OCI-LY1 (cell line): ENCODE data around the gene MRTFA.

ENCODE experiments used
- H2AFZ ChIP-seq: fragments of 200-600 bp; sonication (generic), shearing (Covaris generic); 2 replicates; pipeline ENCODE4 v1.6.0; 2014; ENCODE audit warnings: antibody characterized with exemption, mild to moderate bottlenecking, low read length
- H3F3A ChIP-seq: fragments of 200-600 bp; sonication (generic), shearing (Covaris generic); 2 replicates; pipeline ENCODE4 v1.6.0; 2014; ENCODE audit warnings: mild to moderate bottlenecking, antibody characterized with exemption, low read length, moderate library complexity; ENCODE audit not compliant: insufficient read depth
- H3K27ac ChIP-seq: fragments of 200-600 bp; sonication (generic); 2 replicates; pipeline ENCODE4 v1.5.1; 2014; ENCODE audit warnings: low read length, mixed run types, mild to moderate bottlenecking, low read depth; ENCODE audit not compliant: poor library complexity, severe bottlenecking
- H3K27me3 ChIP-seq: fragments of 200-600 bp; sonication (generic); 2 replicates; pipeline ENCODE4 v1.6.0; 2014; ENCODE audit warnings: antibody characterized with exemption, mild to moderate bottlenecking, low read length, moderate library complexity; ENCODE audit not compliant: insufficient read depth
- H3K36me3 ChIP-seq: fragments of 200-600 bp; sonication (generic); 2 replicates; pipeline ENCODE4 v1.6.1; 2014; ENCODE audit warnings: mild to moderate bottlenecking, antibody characterized with exemption, low read length, moderate library complexity, mixed read lengths; ENCODE audit not compliant: insufficient read depth
- H3K4me1 ChIP-seq: fragments of 200-600 bp; sonication (generic); 2 replicates; pipeline ENCODE4 v1.5.1; 2014; ENCODE audit warnings: mild to moderate bottlenecking, low read length, moderate library complexity; ENCODE audit not compliant: insufficient read depth, severe bottlenecking
- H3K4me2 ChIP-seq: fragments of 200-600 bp; sonication (generic), shearing (Covaris generic); 2 replicates; pipeline ENCODE4 v1.6.1; 2014; ENCODE audit warnings: low read length
- H3K4me3 ChIP-seq: fragments of 200-600 bp; sonication (generic); 2 replicates; pipeline ENCODE4 v1.5.1; 2014; ENCODE audit warnings: low read length, low read depth, mild to moderate bottlenecking, mixed read lengths; ENCODE audit not compliant: poor library complexity, severe bottlenecking
- H3K79me2 ChIP-seq: fragments of 200-600 bp; shearing (Covaris generic); 2 replicates; pipeline ENCODE4 v1.6.1; 2016; ENCODE audit warnings: mixed run types, low read length, mixed read lengths; ENCODE audit not compliant: insufficient read depth
- H3K9ac ChIP-seq: fragments of 200-600 bp; sonication (generic), shearing (Covaris generic); 2 replicates; pipeline ENCODE4 v1.6.1; 2014; ENCODE audit warnings: mild to moderate bottlenecking, low read length, mixed read lengths
- H3K9me2 ChIP-seq: fragments of 200-600 bp; sonication (generic), shearing (Covaris generic); 2 replicates; pipeline ENCODE4 v1.6.1; 2014; ENCODE audit warnings: low read depth, mild to moderate bottlenecking, low read length, mixed read lengths
- H3K9me3 ChIP-seq: fragments of 200-600 bp; shearing (Covaris generic); 2 replicates; pipeline ENCODE4 v1.6.1; 2014; ENCODE audit warnings: low read length, mixed read lengths
- H4K20me1 ChIP-seq: fragments of 200-600 bp; sonication (generic), shearing (Covaris generic); 2 replicates; pipeline ENCODE4 v1.6.0; 2016; ENCODE audit warnings: mild to moderate bottlenecking, low read length; ENCODE audit not compliant: insufficient read depth
- CTCF ChIP-seq: fragments of 200-600 bp; sonication (generic), shearing (Covaris generic); IDR thresholded peaks from 2 replicates; pipeline ENCODE4 v1.5.1; 2017; ENCODE audit warnings: mild to moderate bottlenecking, antibody characterized with exemption, low read length, moderate library complexity, mixed read lengths
- EZH2 ChIP-seq: fragments of 200-600 bp; sonication (generic), shearing (Covaris generic); IDR thresholded peaks from 2 replicates; pipeline ENCODE4 v1.8.0; 2017; ENCODE audit warnings: borderline replicate concordance, mixed run types, mild to moderate bottlenecking, antibody characterized with exemption, low read length, moderate library complexity, mixed read lengths

The MRTFA gene

GRCh38 chr22:40477683-40478337 is 158.7 kb downstream of the MRTFA start:
- TF ChIP-seq CTCF (no peak), EZH2 (no peak)
- Histone ChIP-seq H3K9me3 (no peaks in the 10 kb centered on the region), H3K9me2 (no peaks in the 10 kb centered on the region), H3K4me1 (no peaks in the 10 kb centered on the region), H4K20me1 (no peaks in the 10 kb centered on the region; the same call in 1 of the 2 replicates), H3K4me2 (no peak overlapping the region), H3K27me3 (no peaks in the 10 kb centered on the region), H3K27ac (no peak overlapping the region), H3K4me3 (no peak overlapping the region), H3K9ac (no peak overlapping the region), H3K36me3 (no peaks in the 10 kb centered on the region), H3K79me2 (no peaks in the 10 kb centered on the region), H2AFZ (no peak overlapping the region), H3F3A (no peaks in the 10 kb centered on the region)

GRCh38 chr22:40476341-40476740 is 160.2 kb downstream of the MRTFA start:
- TF ChIP-seq CTCF (no peak), EZH2 (no peak)
- Histone ChIP-seq H3K9me2 (no peaks in the 10 kb centered on the region), H4K20me1 (no peaks in the 10 kb centered on the region; the same call in 1 of the 2 replicates), H3K27ac (no peak overlapping the region), H3K4me2 (no peak overlapping the region), H3K36me3 (no peaks in the 10 kb centered on the region), H3K79me2 (no peaks in the 10 kb centered on the region), H3K27me3 (no peaks in the 10 kb centered on the region), H3K4me3 (no peak overlapping the region), H3K9me3 (no peaks in the 10 kb centered on the region), H3F3A (no peaks in the 10 kb centered on the region), H3K4me1 (no peaks in the 10 kb centered on the region), H2AFZ (no peak overlapping the region), H3K9ac (no peak overlapping the region)

- H3F3A ChIP-seq = no peaks in the 10 kb centered on the region
- TF ChIP-seq CTCF (no peak), EZH2 (no peak)
- no peak overlapping the region for H3K9ac ChIP-seq
- no peaks in the 10 kb centered on the region for H3K27me3 ChIP-seq
- H3K4me3 ChIP-seq = no peak overlapping the region
- H3K36me3 ChIP-seq = no peaks in the 10 kb centered on the region
- no peak overlapping the region for H3K4me2 ChIP-seq
- H4K20me1 ChIP-seq = no peaks in the 10 kb centered on the region; the same call in 1 of the 2 replicates
- H3K9me2 ChIP-seq = no peaks in the 10 kb centered on the region
- no peaks in the 10 kb centered on the region for H3K4me1 ChIP-seq
- H2AFZ ChIP-seq = no peak overlapping the region
- no peaks in the 10 kb centered on the region for H3K9me3 ChIP-seq
- H3K27ac ChIP-seq = no peak overlapping the region
- H3K79me2 ChIP-seq = no peaks in the 10 kb centered on the region; the same call in 1 of the 2 replicates
Observed at GRCh38 chr22:40473703-40474102, 162.8 kb downstream of the MRTFA start.
